ENCODE measurements around the gene RINL.

The RINL gene

GRCh38 chr19:38848299-38849146, 29.6 kb downstream of the RINL start:
- no peak for DNase-seq

GRCh38 chr19:38846097-38846496, 32.0 kb downstream of the RINL start:
- DNase-seq = no peak

GRCh38 chr19:38845374-38846024, 32.6 kb downstream of the RINL start:
- DNase-seq = no peak

GRCh38 chr19:38844093-38844686, 33.9 kb downstream of the RINL start:
- no peak for DNase-seq

GRCh38 chr19:38843175-38843758, 34.8 kb downstream of the RINL start:
- no peak for DNase-seq

GRCh38 chr19:38842439-38843174, 35.5 kb downstream of the RINL start:
- no peak for DNase-seq

- DNase-seq = no peak
Measured at GRCh38 chr19:38841787-38842438, 36.2 kb downstream of the RINL start.

- DNase-seq = no peak
Measured at GRCh38 chr19:38841180-38841766, 36.8 kb downstream of the RINL start.

- DNase-seq = no peak
Measured at GRCh38 chr19:38840583-38840968, 37.5 kb downstream of the RINL start.

- DNase-seq = no peak
Measured at GRCh38 chr19:38839816-38840582, 38.1 kb downstream of the RINL start.

GRCh38 chr19:38838986-38839761, 38.9 kb downstream of the RINL start:
- DNase-seq = no peak

GRCh38 chr19:38838208-38838985, 39.7 kb downstream of the RINL start:
- no peak for DNase-seq

GRCh38 chr19:38837656-38838121, 40.4 kb downstream of the RINL start:
- no peak for DNase-seq

GRCh38 chr19:38836983-38837626, 41.0 kb downstream of the RINL start:
- DNase-seq = no peak

- DNase-seq = no peak
Measured at GRCh38 chr19:38836159-38836982, 41.7 kb downstream of the RINL start.

- no peak for DNase-seq
Measured at GRCh38 chr19:38834590-38834989, 43.5 kb downstream of the RINL start.

GRCh38 chr19:38834104-38834490, 44.0 kb downstream of the RINL start:
- no peak for DNase-seq

- no peak for DNase-seq
Measured at GRCh38 chr19:38833092-38833425, 45.0 kb downstream of the RINL start.
